ENCODE measurements around the gene ZNF573.
A peak's percentile ranks its signal among the peaks of the same experiment; 100 is the strongest.
"Not testable (repeated sequence)": the region's sequence is repeated elsewhere in the genome, so short reads cannot be mapped to it uniquely, and the experiment has no call there.

The ZNF573 gene

DNA sequence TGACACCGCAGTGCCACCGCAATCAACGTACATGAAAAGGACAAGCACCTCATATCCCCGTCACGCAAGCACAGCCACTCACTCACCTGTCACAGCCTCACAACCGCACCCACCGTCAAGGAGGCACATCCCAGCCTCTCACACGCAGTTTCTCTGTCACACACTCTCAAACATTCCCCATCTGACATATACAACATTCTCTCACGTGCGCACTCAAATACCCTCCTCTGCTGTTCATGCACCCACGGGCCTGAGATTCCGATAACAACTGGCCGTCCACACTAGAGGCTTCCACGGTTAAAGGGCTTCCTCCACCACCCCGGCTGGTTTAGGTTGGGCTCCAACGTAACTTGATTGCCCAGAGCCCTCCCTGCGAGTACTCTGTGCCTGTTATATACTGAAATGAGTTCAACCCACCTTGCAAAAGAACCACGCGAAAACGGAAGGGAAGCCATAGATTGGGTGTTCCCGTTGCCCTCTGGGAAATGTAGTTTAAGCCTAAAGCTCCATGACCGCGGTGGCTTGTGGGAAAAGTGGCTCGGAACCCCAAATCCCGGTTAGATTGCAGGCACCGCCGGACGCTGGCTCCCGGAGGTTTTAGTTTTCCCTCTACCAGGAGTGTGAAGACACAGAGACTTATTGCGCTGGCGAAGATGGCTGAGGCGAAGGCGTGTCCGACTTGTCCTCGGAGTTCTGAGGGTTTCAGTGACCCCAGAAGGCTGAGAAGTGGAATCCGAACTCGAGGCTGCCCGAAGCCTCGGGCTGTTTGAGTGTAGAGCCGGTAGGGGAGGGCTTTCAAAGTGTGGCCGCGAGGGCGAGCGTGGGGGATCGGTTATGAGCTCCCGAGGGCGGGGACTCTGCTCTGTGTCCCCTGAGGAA is at the start of gene ZNF573:
Gene ZNF573, minus strand, starts transcription at position 460 of the 879 bp plus-strand sequence. CDS start 5,857 bp downstream, outside the sequence.
- peaks cover 39% of the 10 kb centered on the region for H3K79me2 ChIP-seq (ENCODE audit: insufficient read depth, low read length)
- no peaks in the 10 kb centered on the region for H3K27me3 ChIP-seq (ENCODE audit: insufficient read depth, low read length, poor library complexity)
- no peaks in the 10 kb centered on the region; the same call in 1 of the 2 replicates for H3K36me3 ChIP-seq (ENCODE audit: insufficient read depth, low read length)
- H2AFZ ChIP-seq (ENCODE audit: low read depth, low read length) = peak within 1 kb of the TSS; percentile 98
- peak within 1 kb of the TSS; percentile 66 to 90 for H3K4me3 ChIP-seq (ENCODE audit: low read depth in 1 of 2, low read length in 2 of 2)
- DNase-seq (peak; percentile 86), ATAC-seq (ENCODE audit: insufficient read depth, low read depth) (peak; percentile 87)
- H3K9ac ChIP-seq (ENCODE audit: low read depth, low read length) = peak within 1 kb of the TSS; percentile 65
- H3K4me1 ChIP-seq (ENCODE audit: insufficient read depth, low read length) = peaks cover 27% of the 10 kb centered on the region
- no peaks in the 10 kb centered on the region for H4K20me1 ChIP-seq (ENCODE audit: insufficient read depth, low read length)
- TF ChIP-seq EZH2 (IDR thresholded peaks at IDR 0.05; ENCODE audit: borderline replicate concordance, low read depth, low read length, severe bottlenecking) = no peak
- TF ChIP-seq, protein P1, sequence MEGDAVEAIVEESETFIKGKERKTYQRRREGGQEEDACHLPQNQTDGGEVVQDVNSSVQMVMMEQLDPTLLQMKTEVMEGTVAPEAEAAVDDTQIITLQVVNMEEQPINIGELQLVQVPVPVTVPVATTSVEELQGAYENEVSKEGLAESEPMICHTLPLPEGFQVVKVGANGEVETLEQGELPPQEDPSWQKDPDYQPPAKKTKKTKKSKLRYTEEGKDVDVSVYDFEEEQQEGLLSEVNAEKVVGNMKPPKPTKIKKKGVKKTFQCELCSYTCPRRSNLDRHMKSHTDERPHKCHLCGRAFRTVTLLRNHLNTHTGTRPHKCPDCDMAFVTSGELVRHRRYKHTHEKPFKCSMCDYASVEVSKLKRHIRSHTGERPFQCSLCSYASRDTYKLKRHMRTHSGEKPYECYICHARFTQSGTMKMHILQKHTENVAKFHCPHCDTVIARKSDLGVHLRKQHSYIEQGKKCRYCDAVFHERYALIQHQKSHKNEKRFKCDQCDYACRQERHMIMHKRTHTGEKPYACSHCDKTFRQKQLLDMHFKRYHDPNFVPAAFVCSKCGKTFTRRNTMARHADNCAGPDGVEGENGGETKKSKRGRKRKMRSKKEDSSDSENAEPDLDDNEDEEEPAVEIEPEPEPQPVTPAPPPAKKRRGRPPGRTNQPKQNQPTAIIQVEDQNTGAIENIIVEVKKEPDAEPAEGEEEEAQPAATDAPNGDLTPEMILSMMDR (IDR thresholded peaks at IDR 0.05; ENCODE audit: borderline replicate concordance, extremely low read depth, low read length, poor library complexity, severe bottlenecking) = peak; percentile 38
- no peaks in the 10 kb centered on the region for H3K9me3 ChIP-seq (ENCODE audit: insufficient read depth, low read length, severe bottlenecking)
- H3K27ac ChIP-seq (ENCODE audit: low read length) = peak within 1 kb of the TSS; percentile 91
- peak within 1 kb of the TSS; percentile 88 for H3K4me2 ChIP-seq (ENCODE audit: insufficient read depth, low read length)

- Histone ChIP-seq H4K20me1 (ENCODE audit: insufficient read depth, low read length) (no peaks in the 10 kb centered on the region), H3K9ac (ENCODE audit: low read depth, low read length) (no peak overlapping the region), H2AFZ (ENCODE audit: low read depth, low read length) (no peak overlapping the region), H3K27ac (ENCODE audit: low read length) (no peak overlapping the region), H3K4me3 (ENCODE audit: low read depth in 1 of 2, low read length in 2 of 2) (no peak overlapping the region), H3K36me3 (ENCODE audit: insufficient read depth, low read length) (no peaks in the 10 kb centered on the region), H3K79me2 (ENCODE audit: insufficient read depth, low read length) (no peaks in the 10 kb centered on the region), H3K27me3 (ENCODE audit: insufficient read depth, low read length, poor library complexity) (no peaks in the 10 kb centered on the region), H3K4me2 (ENCODE audit: insufficient read depth, low read length) (no peak overlapping the region), H3K4me1 (ENCODE audit: insufficient read depth, low read length) (no peaks in the 10 kb centered on the region), H3K9me3 (ENCODE audit: insufficient read depth, low read length, severe bottlenecking) (peaks cover 6% of the 10 kb centered on the region)
- ATAC-seq (ENCODE audit: insufficient read depth, low read depth) = no peak
- TF ChIP-seq EZH2 (IDR thresholded peaks at IDR 0.05; ENCODE audit: borderline replicate concordance, low read depth, low read length, severe bottlenecking) = no peak
- TF ChIP-seq, protein P1 (IDR thresholded peaks at IDR 0.05; ENCODE audit: borderline replicate concordance, extremely low read depth, low read length, poor library complexity, severe bottlenecking) = no peak
- no peak for DNase-seq
These were observed 38.0 kb upstream of the ZNF573 start for GRCh38 chr19:37817180-37817981.

- H3K27ac ChIP-seq (ENCODE audit: low read length); H4K20me1 ChIP-seq (ENCODE audit: insufficient read depth, low read length); H3K36me3 ChIP-seq (ENCODE audit: insufficient read depth, low read length); DNase-seq; H3K4me2 ChIP-seq (ENCODE audit: insufficient read depth, low read length); H3K9me3 ChIP-seq (ENCODE audit: insufficient read depth, low read length, severe bottlenecking); H3K27me3 ChIP-seq (ENCODE audit: insufficient read depth, low read length, poor library complexity); ATAC-seq (ENCODE audit: insufficient read depth, low read depth); H3K4me1 ChIP-seq (ENCODE audit: insufficient read depth, low read length); H2AFZ ChIP-seq (ENCODE audit: low read depth, low read length); H3K9ac ChIP-seq (ENCODE audit: low read depth, low read length); H3K4me3 ChIP-seq (ENCODE audit: low read depth in 1 of 2, low read length in 2 of 2); H3K79me2 ChIP-seq (ENCODE audit: insufficient read depth, low read length): not testable (repeated sequence)
These were observed 36.2 kb upstream of the ZNF573 start for GRCh38 chr19:37815611-37816010.

DNA sequence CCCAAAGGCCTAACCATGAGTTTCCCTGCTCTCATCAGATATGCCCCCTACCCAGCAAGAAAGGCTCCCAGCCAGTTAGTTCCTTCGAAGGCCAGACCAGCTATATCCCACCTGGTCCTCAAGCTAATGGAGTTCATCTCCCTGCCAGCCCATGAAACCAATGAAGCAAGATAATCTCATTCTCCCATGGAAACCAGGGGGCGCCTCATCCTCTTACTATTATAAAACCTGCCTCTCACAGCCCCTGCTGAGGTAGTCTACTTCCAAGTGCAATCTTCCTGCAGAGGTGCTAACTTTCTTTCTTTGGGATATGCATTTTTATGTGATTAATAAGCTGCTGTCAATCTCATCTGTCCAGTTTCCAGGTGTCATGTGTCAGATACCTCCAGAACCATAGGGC is 34.0 kb upstream of the ZNF573 start:
- no peaks in the 10 kb centered on the region for H4K20me1 ChIP-seq (ENCODE audit: insufficient read depth, low read length)
- no peaks in the 10 kb centered on the region for H3K27me3 ChIP-seq (ENCODE audit: insufficient read depth, low read length, poor library complexity)
- H3K9me3 ChIP-seq (ENCODE audit: insufficient read depth, low read length, severe bottlenecking) = peaks cover 9% of the 10 kb centered on the region
- no peak for TF ChIP-seq EZH2 (IDR thresholded peaks at IDR 0.05; ENCODE audit: borderline replicate concordance, low read depth, low read length, severe bottlenecking)
- TF ChIP-seq, protein P1 (IDR thresholded peaks at IDR 0.05; ENCODE audit: borderline replicate concordance, extremely low read depth, low read length, poor library complexity, severe bottlenecking) = no peak
- no peak for ATAC-seq (ENCODE audit: insufficient read depth, low read depth)
- no peaks in the 10 kb centered on the region for H3K4me1 ChIP-seq (ENCODE audit: insufficient read depth, low read length)
- no peak for DNase-seq
- no peak overlapping the region for H3K27ac ChIP-seq (ENCODE audit: low read length)
- no peak overlapping the region for H3K4me3 ChIP-seq (ENCODE audit: low read depth in 1 of 2, low read length in 2 of 2)
- no peak overlapping the region for H2AFZ ChIP-seq (ENCODE audit: low read depth, low read length)
- no peak overlapping the region for H3K4me2 ChIP-seq (ENCODE audit: insufficient read depth, low read length)
- no peaks in the 10 kb centered on the region for H3K36me3 ChIP-seq (ENCODE audit: insufficient read depth, low read length)
- no peaks in the 10 kb centered on the region for H3K79me2 ChIP-seq (ENCODE audit: insufficient read depth, low read length)
- H3K9ac ChIP-seq (ENCODE audit: low read depth, low read length) = no peak overlapping the region
